ENCODE results near the gene ARHGEF19.

Gene ARHGEF19

DNA sequence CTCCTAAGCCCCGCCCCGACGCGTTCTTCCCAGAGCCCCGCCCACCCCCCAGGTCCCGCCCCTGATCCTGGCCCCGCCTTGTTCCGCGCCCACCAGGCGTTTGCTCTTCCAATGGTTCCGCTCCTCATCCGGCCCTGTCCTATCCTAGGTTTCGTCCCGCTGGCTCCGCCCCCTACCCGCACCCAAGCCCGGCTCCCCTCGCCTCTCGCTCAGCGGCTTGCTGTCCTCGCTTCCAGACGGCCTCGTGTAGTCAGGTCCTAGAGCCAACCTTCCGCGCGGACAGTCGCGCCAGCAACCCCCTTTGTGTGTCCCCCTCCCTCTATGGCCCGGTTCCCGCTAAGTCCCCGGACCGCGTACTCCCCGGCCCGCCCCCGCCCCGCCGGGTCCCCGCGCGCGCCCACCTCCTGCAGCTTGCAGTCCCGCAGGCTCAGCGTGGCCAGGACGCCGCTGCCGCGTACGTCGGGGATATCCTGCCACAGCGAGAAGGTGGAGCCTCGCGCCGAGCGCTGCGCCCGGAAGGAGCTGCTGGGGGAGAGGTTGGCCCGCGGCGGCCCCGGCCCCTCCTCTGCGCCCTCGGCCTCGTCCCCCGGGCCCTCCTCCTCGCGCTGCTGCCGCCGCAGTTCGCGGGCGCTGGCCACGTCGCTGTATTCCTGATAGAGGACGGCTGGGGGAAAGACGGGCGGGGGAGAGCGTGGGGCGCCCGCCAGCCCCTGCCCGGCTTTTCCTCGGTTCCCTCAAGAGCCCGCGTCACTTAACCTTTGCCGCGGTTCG, 5.7 kb downstream of the ARHGEF19 start (continued):
- TF ChIP-seq, protein P1, sequence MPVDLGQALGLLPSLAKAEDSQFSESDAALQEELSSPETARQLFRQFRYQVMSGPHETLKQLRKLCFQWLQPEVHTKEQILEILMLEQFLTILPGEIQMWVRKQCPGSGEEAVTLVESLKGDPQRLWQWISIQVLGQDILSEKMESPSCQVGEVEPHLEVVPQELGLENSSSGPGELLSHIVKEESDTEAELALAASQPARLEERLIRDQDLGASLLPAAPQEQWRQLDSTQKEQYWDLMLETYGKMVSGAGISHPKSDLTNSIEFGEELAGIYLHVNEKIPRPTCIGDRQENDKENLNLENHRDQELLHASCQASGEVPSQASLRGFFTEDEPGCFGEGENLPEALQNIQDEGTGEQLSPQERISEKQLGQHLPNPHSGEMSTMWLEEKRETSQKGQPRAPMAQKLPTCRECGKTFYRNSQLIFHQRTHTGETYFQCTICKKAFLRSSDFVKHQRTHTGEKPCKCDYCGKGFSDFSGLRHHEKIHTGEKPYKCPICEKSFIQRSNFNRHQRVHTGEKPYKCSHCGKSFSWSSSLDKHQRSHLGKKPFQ (tag by site-specific recombination; IDR thresholded peaks at IDR 0.05) = no peak
- TF ChIP-seq, protein P2, sequence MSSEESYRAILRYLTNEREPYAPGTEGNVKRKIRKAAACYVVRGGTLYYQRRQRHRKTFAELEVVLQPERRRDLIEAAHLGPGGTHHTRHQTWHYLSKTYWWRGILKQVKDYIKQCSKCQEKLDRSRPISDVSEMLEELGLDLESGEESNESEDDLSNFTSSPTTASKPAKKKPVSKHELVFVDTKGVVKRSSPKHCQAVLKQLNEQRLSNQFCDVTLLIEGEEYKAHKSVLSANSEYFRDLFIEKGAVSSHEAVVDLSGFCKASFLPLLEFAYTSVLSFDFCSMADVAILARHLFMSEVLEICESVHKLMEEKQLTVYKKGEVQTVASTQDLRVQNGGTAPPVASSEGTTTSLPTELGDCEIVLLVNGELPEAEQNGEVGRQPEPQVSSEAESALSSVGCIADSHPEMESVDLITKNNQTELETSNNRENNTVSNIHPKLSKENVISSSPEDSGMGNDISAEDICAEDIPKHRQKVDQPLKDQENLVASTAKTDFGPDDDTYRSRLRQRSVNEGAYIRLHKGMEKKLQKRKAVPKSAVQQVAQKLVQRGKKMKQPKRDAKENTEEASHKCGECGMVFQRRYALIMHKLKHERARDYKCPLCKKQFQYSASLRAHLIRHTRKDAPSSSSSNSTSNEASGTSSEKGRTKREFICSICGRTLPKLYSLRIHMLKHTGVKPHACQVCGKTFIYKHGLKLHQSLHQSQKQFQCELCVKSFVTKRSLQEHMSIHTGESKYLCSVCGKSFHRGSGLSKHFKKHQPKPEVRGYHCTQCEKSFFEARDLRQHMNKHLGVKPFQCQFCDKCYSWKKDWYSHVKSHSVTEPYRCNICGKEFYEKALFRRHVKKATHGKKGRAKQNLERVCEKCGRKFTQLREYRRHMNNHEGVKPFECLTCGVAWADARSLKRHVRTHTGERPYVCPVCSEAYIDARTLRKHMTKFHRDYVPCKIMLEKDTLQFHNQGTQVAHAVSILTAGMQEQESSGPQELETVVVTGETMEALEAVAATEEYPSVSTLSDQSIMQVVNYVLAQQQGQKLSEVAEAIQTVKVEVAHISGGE (tag by site-specific recombination; conservative IDR thresholded peaks at IDR 0.05; ENCODE audit: low read depth) = peak; percentile 71; the same call in 1 of the 2 replicates
- no peak for TF ChIP-seq ZNF132 (tag by site-specific recombination; IDR thresholded peaks at IDR 0.05; ENCODE audit: borderline replicate concordance)
- no peak for TF ChIP-seq ZNF677 (tag by site-specific recombination; IDR thresholded peaks at IDR 0.05)
- peak; percentile 25; the same call in 1 of the 2 replicates for TF ChIP-seq ZNF2 (tag by site-specific recombination; IDR thresholded peaks at IDR 0.05)
- no peak for TF ChIP-seq ZNF155 (tag by site-specific recombination; IDR thresholded peaks at IDR 0.05)
- peak; percentile 89 for TF ChIP-seq ZIC2 (tag by site-specific recombination; IDR thresholded peaks at IDR 0.05)
- no peak; the same call in 1 of the 2 replicates for TF ChIP-seq ZBTB10 (tag by site-specific recombination; IDR thresholded peaks at IDR 0.05)
- no peak for TF ChIP-seq ZNF658 (tag by site-specific recombination; IDR thresholded peaks at IDR 0.05)
- no peak for TF ChIP-seq ZNF292 (tag by site-specific recombination; IDR thresholded peaks at IDR 0.05; ENCODE audit: borderline replicate concordance, low read depth)
- TF ChIP-seq ZNF223 (tag by site-specific recombination; IDR thresholded peaks at IDR 0.05) = peak; percentile 74; the same call in 1 of the 2 replicates
- 0 out of 2 replicates have a peak, but pooled peaks have one; percentile 50 for TF ChIP-seq ZEB2 (tag by site-specific recombination; IDR thresholded peaks at IDR 0.05)
- no peak for TF ChIP-seq ZNF274 (IDR thresholded peaks at IDR 0.05; ENCODE audit: low read length)
- TF ChIP-seq ZNF274 (tag by site-specific recombination; IDR thresholded peaks at IDR 0.05; ENCODE audit: borderline replicate concordance) = no peak
- peak; percentile 79 for TF ChIP-seq ZNF692 (tag by site-specific recombination; IDR thresholded peaks at IDR 0.05)
- TF ChIP-seq, protein P3, sequence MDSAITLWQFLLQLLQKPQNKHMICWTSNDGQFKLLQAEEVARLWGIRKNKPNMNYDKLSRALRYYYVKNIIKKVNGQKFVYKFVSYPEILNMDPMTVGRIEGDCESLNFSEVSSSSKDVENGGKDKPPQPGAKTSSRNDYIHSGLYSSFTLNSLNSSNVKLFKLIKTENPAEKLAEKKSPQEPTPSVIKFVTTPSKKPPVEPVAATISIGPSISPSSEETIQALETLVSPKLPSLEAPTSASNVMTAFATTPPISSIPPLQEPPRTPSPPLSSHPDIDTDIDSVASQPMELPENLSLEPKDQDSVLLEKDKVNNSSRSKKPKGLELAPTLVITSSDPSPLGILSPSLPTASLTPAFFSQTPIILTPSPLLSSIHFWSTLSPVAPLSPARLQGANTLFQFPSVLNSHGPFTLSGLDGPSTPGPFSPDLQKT (IDR thresholded peaks at IDR 0.05; ENCODE audit: borderline replicate concordance, low read depth, low read length) = no peak
- no peak for TF ChIP-seq GLI2 (tag by site-specific recombination; IDR thresholded peaks at IDR 0.05; ENCODE audit: borderline replicate concordance, low read depth)
- TF ChIP-seq ZNF843 (tag by site-specific recombination; IDR thresholded peaks at IDR 0.05) = no peak
- TF ChIP-seq MYNN (tag by site-specific recombination; IDR thresholded peaks at IDR 0.05; ENCODE audit: borderline replicate concordance) = no peak
- TF ChIP-seq BCL11B (tag by site-specific recombination; IDR thresholded peaks at IDR 0.05; ENCODE audit: low read depth) = no peak
- peak; percentile 54; the same call in 1 of the 2 replicates for TF ChIP-seq KLF16 (tag by site-specific recombination; IDR thresholded peaks at IDR 0.05)
- TF ChIP-seq ZNF114 (tag by site-specific recombination; IDR thresholded peaks at IDR 0.05) = no peak
- TF ChIP-seq ZBTB8A (tag by site-specific recombination; IDR thresholded peaks at IDR 0.05) = peak; percentile 69
- TF ChIP-seq, protein P4, sequence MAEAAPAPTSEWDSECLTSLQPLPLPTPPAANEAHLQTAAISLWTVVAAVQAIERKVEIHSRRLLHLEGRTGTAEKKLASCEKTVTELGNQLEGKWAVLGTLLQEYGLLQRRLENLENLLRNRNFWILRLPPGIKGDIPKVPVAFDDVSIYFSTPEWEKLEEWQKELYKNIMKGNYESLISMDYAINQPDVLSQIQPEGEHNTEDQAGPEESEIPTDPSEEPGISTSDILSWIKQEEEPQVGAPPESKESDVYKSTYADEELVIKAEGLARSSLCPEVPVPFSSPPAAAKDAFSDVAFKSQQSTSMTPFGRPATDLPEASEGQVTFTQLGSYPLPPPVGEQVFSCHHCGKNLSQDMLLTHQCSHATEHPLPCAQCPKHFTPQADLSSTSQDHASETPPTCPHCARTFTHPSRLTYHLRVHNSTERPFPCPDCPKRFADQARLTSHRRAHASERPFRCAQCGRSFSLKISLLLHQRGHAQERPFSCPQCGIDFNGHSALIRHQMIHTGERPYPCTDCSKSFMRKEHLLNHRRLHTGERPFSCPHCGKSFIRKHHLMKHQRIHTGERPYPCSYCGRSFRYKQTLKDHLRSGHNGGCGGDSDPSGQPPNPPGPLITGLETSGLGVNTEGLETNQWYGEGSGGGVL (tag by site-specific recombination; IDR thresholded peaks at IDR 0.05) = peak; percentile 90
- TF ChIP-seq PBX3 (CRISPR knock-in tag; IDR thresholded peaks at IDR 0.05) = peak; percentile 76; the same call in 1 of the 2 replicates

All from HEK293 (cell line).